DLD1 (cell line): Measurements from ENCODE around the gene USP32.

ENCODE experiments used
- in situ Hi-C: cut with HindIII; loops from 2 replicates; pipeline ENCODE4 v1.10.0; 2017; ENCODE audit warnings: low sequenced_read_pairs

Gene USP32

DNA sequence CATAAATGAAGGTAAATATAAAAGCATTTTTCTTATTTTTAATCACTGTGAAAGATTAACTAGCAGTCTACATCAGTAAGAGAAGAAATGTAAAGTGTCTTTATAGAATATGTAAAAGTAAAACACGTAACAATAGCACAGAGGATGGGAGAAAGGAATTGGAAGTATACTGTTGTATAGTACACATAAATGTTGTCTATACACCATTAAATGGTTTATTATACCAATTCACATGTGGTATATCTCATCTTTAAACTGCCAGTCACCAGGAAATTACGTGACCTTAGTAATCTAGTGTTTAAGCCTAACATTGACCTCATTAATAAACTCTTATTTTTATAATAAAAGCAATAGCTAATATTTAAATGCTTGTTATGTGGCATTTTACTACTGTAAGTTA lies 87.4 kb downstream of the USP32 start:
- in situ Hi-C loops: no loop called here

DNA sequence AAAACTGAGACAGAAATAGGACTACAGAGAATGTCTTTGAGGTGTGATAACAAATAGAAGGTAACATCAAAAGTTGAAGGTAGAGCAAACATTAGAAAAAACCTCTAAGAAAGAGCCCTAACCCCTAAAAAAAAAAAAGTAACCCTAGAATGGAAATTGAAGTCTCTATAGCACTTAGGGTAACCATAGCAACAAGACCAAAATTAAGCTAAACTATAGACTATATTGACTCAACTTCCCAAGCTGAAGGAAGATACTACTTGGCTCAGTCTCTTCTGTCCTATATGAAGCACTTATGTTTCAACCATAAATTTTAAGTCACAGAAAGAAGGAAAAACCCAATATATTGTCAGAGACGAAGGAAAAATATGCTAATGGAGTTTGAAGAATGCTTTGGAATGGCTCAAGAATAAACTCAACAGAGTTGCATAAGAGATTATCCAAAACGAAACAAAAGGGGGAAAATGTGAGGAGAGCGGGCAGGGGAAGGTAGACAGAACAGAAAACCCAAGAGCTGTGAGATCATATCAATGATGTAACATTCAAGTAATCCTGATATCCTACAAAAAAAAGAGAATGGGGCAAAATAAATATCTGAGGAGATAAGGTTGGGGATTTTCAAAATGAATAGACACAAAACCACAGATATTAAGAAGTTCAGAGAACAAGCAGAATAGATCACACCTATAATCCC lies 88.4 kb downstream of the USP32 start:
- in situ Hi-C loops: no loop called here

DNA sequence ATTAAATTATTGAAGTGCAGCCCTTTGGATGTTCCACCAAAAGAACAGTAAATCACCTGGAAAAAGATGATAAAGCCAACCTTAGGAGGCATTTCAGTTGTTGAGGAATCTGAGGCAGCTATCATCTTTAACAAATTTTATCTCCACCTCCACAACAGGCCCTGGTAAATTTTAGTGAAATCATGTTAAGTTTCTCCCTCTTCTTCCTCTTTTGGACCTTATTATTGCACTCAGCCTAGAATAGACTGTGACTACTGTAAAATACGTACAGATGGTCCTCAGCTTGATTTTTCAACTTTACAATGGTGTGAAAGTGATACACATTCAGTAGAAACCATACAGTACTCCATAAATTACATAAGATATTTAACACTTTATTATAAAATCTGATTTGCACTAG lies 90.3 kb downstream of the USP32 start:
- in situ Hi-C loops: no loop called here

DNA sequence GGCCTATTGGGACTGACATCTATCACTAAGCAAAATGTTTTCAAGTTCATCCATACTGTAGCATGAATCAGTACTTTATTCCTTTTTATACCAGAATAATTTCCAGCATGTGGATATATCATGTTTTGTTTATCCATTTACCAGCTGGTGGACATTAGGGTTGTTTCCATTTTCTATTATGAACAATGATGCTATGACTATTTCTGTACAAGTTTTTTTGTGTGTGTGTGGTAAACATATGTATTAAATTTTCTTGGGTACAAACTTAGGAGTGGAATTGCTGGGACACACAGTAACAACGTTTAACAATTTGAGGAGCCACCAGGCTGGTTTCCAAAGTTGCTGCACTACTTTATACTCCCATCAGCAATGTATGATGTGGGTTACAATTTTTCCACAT lies 91.0 kb downstream of the USP32 start:
- in situ Hi-C loops: no loop called here

DNA sequence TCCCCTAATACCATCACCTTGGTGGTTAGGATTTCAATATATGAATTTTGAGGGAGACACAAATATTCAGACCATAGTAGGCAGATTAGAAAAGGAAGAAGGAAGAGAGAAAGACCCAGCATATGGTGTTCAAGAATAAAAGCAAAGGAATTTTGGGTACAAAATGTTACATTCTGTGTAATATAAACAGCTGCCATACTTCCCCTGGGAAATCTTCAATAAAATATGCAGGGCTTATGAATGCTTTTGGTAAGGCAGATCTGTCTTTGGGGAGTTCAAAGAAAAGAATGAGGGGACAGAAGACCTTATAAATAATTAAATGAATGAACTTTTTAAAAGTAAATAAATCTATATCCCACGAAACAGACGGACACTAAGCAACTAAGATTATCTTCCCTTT lies 91.9 kb downstream of the USP32 start:
- in situ Hi-C loops: no loop called here

DNA sequence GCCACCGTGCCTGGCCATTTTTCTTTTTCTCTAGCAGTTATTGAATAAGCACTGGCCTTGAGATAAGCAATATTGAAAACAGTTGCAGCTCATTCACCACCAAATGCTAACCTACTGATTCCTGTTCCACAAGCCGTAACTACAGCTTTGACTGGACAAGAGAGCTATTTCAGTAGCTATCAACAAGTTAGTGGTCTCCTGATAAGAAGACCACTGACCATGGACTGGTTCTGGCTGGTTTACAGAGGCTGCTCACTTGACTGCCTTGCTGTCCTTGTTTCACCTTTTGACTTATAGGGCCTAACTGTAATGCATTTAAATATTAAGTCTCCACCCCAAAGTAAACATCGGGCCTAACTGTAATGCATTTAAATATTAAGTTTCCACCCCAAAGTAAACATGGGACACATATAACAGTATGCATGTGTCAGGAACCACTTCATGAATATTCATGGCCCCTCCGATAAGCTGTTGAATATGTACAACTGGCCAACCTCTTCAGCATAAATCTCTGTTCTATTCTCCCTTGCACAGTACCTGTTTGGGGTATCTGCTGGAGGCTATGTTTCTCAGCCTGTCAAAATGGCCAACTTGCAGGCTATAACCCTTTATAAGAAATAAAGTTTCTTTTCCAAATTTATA lies 94.1 kb downstream of the USP32 start:
- in situ Hi-C loops: no loop called here

DNA sequence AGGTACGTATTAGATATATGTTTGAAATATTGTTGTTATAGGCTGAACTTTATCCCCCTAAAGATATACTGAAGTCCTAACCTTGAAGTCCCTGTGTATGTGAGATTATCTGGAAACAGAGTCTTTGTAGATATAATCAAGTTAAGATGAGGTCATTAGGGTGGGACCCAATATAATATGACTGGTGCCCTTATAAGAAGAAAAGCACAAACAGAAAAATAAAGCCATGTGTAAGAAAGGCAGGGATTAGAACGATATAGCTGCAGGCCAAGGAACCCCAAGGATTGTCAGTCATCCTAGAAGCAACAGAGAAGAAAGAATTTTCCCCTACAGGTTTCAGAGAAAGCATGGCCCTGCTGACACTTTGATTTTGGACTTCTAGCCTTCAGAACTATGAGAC lies 95.8 kb downstream of the USP32 start:
- in situ Hi-C loops: no loop called here

DNA sequence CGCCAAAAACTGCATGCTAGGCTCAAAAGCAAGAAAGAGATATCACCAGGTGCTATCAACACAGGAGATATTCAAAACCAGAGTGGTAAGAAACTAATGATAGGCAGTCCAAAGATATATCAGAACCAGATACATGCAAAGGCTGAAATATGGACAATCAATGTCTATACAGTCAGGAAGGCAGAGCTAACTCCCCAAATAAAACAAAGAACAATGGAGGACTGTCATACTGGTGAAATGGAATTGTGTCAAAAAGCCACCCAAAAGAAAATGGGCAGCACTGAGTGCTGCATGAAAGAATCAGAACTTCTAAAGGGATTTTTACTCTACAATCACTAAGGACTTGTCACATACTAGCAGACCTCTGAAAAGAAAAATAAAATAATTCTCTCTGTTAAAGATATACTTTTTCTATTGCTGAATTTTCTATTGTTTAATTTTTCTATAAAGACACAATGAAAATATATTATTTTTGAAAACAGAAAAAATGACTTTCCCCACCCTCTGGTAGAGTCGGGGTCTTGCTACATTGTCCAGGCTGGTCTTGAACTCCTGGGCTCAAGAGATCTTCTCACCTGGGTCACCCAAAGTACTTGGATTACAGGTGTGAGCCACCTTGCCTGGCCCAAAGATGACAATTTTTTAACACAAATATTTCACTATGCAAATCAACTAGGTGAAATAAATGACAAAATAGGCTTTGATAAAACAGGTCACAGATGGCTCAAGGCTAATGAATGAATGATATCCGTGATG lies 98.2 kb downstream of the USP32 start:
- in situ Hi-C loops: no loop called here

DNA sequence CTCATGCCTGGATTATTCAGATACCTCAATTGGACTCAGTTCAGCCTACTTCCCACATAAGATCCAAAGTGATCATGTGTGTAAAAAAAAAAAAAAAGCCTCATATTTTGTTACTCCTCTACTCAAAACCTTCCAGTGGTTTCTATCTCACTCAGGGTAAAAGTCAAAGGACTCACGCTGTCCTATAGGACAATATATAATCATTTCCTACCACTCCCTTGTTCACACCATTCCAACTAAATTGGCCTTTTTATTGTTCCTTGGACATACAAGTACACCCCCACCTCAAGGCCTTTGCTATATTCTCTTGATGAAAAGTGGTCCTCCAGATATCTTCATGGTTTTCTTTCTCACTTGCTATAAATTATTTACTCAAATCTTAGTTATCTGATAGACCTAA lies 99.2 kb downstream of the USP32 start:
- in situ Hi-C loops: no loop called here

DNA sequence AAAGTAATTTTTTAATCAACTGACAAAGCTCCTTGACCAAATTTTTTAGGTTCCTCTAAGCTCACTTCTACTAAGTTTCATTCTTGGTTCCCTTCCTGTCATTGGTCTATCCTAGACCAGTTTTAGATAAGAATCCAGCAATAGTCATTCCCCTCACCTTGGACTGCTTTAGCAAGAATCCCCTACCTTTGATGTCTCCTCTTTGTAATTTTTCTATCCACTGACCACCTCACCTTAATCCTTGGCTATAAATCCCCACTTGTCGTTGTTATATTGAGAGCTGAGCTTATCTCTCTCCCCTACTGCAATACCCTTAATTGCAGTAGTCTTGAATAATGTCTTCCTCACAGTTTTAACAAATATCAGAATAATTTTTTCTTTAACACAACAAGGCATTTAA lies 107.2 kb downstream of the USP32 start:
- in situ Hi-C loops: no loop called here

DNA sequence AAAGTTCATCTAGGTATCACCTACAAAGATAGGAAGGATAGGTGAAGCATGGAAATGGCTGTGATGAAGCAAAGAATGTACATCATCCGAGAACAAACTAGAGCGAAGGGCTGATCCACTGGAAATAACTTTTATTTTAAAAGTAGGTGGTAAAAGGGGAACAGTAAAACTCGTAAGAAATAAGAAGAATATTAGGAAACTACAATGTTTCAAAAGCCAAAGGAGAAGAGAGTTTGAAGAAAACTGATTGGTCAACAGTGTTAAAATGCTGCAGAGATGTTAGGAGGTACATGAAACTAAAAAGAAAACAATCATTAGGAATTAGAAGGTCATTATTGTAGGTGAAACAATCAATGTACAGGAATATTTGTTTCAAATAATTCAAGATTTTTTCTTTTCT lies 108.1 kb downstream of the USP32 start:
- in situ Hi-C loops: no loop called here

DNA sequence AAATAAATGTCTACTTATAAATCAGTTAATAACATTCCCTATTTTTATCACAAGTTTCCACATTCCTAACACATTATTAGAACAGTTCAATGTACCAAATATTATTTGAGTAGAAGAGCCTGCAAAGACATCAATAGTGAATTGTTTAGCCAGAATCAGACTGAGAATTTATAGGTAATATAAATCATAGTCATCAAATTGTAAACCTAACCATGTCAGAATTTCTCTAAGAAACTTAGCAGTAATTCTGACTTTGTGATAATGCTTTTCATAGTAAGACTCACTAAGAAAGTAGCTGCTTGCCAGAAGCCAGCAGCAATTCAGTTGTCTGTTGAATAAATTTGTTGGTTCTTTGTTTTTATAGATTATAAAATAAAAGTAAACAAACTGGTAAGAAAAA lies 111.3 kb downstream of the USP32 start:
- in situ Hi-C loops: no loop called here

DNA sequence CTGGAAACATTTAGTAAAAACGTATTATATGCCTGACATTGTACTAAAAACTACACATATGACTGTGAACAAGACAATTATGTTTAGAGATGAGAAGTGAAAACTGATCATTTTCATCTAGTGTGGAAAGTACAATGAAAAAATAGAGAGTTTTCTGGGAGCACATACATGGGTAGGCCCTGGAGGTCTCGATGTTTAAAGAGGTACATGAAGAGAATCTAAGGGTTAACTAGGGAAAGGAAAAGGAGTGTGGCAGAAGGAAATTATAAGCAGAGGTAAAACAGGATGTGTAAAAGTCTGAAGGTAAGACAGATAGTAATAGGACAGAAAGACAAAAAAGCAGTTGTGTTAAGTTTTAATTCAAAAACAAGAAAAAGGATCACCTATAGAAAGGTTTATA lies 113.7 kb downstream of the USP32 start:
- in situ Hi-C loops: no loop called here

DNA sequence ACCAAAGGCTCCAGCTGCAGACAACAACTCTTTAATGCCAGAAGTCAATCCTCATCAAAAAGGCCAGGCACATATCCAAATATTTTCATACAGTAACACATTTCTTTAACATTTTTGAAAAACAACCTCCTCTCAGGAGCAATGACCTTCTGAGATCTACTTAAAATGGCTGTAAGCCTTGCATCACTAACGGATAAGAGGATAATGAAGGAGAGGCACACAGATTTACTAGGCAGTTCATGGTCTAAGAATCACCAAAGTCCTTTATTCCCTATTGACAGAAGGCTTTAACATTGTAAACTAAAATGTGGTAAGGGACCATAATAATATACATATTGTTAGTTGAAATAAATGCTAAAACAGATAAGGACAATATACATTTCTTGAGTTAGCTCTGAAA lies 114.7 kb downstream of the USP32 start:
- in situ Hi-C loops: no loop called here

DNA sequence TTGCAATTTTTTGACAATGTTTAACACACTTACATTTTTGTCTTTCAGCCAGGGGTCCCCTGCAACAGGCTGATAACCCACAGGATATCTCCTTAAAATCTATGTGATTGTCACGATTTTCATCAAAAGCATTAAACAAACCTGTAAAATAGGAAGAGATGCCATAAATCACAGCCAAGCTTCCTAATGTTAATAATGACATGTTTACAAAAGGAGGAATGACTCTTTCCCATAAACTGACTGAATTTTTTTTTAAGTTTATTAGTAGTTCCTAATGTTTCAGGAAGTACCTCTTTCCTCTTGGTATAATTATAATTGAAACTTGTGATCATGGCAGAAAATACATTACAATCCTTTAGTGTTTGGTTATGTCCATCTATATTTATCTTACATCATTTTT lies 122.5 kb downstream of the USP32 start:
- in situ Hi-C loops: no loop called here

DNA sequence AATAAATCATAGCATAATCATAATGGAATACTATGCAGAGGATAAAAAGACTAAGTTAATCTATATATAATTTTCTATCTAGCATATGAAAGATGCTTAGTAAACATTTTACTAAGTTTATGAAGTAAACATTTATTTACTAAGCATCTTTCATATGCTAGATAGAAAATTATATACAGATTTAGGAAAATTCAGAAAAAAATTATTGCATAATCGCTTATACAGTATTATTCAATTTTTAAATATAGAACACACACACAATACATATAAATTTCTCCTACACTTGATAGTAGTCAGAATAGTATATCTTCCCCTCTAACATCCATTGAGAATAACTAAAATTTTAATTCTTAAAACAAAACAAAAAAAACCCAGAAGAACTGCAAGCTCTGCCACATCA lies 131.4 kb downstream of the USP32 start:
- in situ Hi-C loops: no loop called here

DNA sequence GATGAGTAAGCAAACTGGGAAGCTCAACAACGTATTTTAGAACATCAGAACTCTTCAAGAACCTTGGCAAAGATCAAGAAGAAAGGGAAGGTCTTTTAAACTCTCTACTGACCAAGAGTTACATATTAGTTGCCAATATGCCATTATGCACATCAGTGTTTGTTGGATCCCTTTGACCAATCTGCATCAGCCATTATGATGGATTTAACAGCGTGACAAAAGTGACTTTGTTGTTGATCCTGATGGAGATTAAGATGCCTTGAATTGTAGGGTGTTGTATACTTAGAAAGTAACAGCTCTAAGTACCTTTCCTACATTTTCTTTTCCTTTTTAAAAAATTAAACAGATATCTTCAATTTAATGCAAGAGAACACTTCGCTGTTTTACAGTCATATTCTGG lies 133.6 kb downstream of the USP32 start:
- in situ Hi-C loops: no loop called here

DNA sequence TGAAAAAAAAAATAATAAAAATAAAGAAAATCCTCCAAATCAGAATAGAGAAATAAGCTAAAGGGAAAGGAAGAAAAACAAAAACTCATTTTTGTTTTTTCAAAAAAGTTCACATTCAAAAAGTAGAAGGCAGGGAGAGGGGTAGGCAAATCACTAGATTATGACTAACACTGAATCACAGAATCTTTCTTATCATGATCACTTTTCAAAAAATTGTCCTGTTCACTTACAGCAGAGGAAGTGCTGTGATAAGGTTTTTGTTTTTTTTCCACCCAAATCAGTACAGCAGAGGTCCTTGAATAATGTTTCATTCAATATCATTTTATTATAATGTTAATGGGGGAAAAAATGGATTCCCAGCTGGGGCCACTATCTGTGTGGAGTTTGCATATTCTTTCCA lies 135.8 kb downstream of the USP32 start:
- in situ Hi-C loops: no loop called here

DNA sequence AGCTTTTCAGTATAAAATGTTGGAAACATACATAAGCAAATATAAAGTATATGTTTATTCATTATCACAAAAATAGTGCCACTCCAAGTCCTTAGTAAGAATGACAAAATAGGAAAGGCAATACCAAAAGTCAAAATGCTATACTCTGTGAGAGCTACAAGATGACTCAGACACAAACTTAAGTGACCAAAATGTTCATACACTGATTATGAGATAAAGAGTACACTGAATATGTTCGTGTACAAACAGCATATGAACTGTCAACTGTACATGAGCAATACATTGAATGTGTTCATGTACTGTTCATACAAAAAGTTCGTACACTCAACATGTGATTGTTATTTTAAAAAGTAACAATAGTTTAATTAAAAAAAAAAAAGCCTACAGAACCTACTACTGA lies 138.9 kb downstream of the USP32 start:
- in situ Hi-C loops: no loop called here

DNA sequence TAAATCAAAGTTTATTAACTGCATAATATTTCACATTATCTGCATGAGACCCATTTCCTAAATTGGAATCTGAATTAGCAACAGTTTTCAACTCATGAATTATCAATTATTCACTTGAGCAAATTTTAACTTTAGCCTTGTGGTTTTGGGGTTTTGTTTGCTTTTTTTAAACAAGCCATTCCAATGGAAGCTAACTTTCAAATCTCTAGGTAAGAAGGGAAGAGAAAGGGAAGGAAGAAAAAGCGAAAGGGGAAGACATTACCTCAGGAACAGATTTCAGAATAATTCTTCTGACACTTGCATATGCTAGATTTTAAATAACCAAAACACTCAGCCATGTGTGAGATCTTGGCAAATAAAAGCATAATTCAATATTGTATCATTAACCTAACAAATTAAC lies 139.5 kb downstream of the USP32 start:
- in situ Hi-C loops: no loop called here

DNA sequence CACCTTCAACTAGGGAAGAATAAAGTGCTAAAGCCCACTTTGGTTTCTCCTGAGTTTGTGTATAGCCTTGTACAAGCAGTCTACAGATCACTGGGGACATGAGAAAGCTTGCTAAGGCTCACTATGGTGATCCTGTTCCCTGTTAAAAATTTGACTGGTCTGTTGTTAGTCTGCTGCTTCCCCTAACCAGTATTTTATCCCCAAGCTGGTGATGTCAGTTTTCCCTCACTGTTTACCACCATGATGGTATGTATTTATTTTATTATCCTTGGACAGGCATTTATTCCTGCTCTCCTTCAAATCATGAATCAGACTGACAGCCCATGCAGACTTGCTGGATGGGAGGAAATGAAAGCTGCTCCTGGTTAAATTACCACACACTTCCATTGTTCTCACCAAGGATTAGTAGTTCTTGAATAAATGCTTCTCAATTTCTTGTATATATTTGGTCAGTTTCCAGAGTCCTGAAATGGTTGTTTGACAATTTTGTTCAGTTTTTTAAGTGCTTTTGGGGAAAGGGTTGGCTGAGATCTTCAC lies 142.6 kb downstream of the USP32 start:
- in situ Hi-C loops: no loop called here
